ENCODE data around the gene SLC23A2.

GRCh38 chr20:4876301-4876700 is 125.0 kb downstream of the SLC23A2 start:
- TF ChIP-seq TAF1 (IDR thresholded peaks at IDR 0.05; ENCODE audit: borderline replicate concordance, low read depth, low read length): no peak
- no peak for TF ChIP-seq POLR2A (IDR thresholded peaks at IDR 0.05; ENCODE audit: low read depth, low read length)

Measured in GM12892 (cell line).